Measurements from ENCODE around the gene COMP. TPM values are rescaled to one million over a fixed set of nuclear protein-coding genes. Genes with fewer than 3 reads are reported as not detected.

Gene COMP
- polyA plus RNA-seq, 1 experiment, result 9.2 TPM

DNA sequence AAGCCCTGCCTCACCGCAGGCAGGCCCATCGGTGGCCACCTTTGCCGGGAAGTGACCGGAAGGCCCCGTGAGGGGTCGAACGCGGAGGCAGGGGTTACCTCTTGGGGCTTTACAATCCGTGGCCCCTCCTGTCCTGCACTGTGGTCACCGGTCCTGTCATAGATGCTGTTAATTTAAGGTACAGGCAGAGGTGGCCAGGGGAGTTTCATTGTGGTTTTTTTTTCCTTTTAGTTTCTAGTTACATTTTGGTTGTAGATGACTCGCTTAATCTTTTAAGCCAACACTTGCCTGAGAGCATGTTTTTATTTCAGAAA, 13.1 kb downstream of the COMP start:
- Histone ChIP-seq H3K36me3 (ENCODE audit: control insufficient read depth, insufficient read depth, low read length) (no peaks in the 10 kb centered on the region; the same call in 1 of the 2 replicates), H3K4me3 (ENCODE audit: low read depth, low read length) (no peak overlapping the region), H3K27me3 (ENCODE audit: control insufficient read depth, insufficient read depth, low read length) (no peaks in the 10 kb centered on the region)
- DNase-seq (ENCODE audit: low read depth), result no peak
- ChIA-PET CTCF (interaction anchor here (2.5 kb wide), 1 partner anchor 184 kb away, joined by 8 read pairs; no protein-coding TSS in a partner anchor), POLR2A (no interaction called here)
- TF ChIP-seq, protein P1, sequence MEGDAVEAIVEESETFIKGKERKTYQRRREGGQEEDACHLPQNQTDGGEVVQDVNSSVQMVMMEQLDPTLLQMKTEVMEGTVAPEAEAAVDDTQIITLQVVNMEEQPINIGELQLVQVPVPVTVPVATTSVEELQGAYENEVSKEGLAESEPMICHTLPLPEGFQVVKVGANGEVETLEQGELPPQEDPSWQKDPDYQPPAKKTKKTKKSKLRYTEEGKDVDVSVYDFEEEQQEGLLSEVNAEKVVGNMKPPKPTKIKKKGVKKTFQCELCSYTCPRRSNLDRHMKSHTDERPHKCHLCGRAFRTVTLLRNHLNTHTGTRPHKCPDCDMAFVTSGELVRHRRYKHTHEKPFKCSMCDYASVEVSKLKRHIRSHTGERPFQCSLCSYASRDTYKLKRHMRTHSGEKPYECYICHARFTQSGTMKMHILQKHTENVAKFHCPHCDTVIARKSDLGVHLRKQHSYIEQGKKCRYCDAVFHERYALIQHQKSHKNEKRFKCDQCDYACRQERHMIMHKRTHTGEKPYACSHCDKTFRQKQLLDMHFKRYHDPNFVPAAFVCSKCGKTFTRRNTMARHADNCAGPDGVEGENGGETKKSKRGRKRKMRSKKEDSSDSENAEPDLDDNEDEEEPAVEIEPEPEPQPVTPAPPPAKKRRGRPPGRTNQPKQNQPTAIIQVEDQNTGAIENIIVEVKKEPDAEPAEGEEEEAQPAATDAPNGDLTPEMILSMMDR (IDR thresholded peaks at IDR 0.05; ENCODE audit: insufficient read depth, low read depth, low read length), result no peak

DNA sequence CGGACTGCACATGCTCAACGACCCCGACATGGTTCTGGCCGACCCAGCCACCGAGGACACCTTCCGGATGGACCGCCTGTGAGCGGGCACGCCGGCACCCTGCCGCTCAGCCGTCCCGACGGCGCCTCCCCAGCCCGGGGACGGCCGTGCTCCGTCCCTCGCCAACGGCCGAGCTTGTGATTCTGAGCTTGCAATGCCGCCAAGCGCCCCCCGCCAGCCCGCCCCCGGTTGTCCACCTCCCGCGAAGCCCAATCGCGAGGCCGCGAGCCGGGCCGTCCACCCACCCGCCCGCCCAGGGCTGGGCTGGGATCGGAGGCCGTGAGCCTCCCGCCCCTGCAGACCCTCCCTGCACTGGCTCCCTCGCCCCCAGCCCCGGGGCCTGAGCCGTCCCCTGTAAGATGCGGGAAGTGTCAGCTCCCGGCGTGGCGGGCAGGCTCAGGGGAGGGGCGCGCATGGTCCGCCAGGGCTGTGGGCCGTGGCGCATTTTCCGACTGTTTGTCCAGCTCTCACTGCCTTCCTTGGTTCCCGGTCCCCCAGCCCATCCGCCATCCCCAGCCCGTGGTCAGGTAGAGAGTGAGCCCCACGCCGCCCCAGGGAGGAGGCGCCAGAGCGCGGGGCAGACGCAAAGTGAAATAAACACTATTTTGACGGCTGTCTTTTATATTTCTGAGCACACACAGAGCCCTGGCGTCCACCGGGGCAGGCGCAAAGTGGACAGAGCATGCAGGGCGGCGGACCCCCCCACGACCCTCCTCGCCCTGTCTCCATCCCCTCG, 13.6 kb downstream of the COMP start:
- Histone ChIP-seq H3K27me3 (ENCODE audit: control insufficient read depth, insufficient read depth, low read length) (no peaks in the 10 kb centered on the region), H3K36me3 (ENCODE audit: control insufficient read depth, insufficient read depth, low read length) (no peaks in the 10 kb centered on the region; the same call in 1 of the 2 replicates), H3K4me3 (ENCODE audit: low read depth, low read length) (no peak overlapping the region)
- DNase-seq (ENCODE audit: low read depth), result no peak
- TF ChIP-seq, protein P1 (IDR thresholded peaks at IDR 0.05; ENCODE audit: insufficient read depth, low read depth, low read length), result no peak
- POLR2A ChIA-PET, result no interaction called here
- CTCF ChIA-PET, result interaction anchor here (2.5 kb wide), 1 partner anchor 184 kb away, joined by 8 read pairs; no protein-coding TSS in a partner anchor

DNA sequence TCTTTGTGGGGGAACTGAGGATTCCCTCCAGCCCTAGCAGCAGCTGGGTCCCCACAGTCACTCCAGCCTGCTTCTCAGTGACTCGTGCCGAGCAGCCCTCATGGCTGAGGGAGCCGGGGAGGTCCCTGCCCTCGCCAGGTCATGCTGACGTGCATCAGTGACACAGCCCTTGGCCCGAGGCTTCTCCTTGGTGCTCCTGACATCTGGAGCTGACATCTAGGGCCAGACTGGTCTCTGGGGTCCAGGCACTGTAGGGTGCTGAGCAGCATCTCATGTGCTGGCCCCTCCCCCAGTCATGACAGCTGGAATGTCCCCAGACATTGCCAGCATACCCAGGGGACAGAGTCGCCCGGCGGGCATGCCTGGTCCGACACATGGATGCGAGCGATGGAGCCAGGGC, 14.4 kb downstream of the COMP start:
- TF ChIP-seq, protein P1 (IDR thresholded peaks at IDR 0.05; ENCODE audit: insufficient read depth, low read depth, low read length), result no peak
- Histone ChIP-seq H3K27me3 (ENCODE audit: control insufficient read depth, insufficient read depth, low read length) (no peaks in the 10 kb centered on the region), H3K36me3 (ENCODE audit: control insufficient read depth, insufficient read depth, low read length) (no peaks in the 10 kb centered on the region; the same call in 1 of the 2 replicates), H3K4me3 (ENCODE audit: low read depth, low read length) (no peak overlapping the region)
- POLR2A ChIA-PET, result no interaction called here
- CTCF ChIA-PET, result interaction anchor here (2.5 kb wide), 1 partner anchor 183 kb away, joined by 8 read pairs; no protein-coding TSS in a partner anchor
- no peak for DNase-seq (ENCODE audit: low read depth)

DNA sequence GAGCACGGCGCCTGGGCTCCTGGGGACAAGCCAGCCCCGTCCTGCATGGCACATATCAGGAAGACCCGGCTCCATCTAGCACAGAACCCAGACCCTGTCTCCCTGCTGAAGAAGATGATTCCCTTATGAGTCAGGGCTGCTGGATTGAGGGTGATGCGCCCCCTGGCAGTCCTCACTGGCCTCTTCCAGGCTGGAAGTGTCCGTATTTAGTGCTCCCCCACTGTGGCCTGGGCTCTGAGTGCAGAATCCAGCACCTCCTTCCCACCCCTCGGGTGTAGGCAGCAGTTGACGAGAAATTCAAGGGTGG, 14.9 kb downstream of the COMP start:
- DNase-seq (ENCODE audit: low read depth), result no peak
- ChIA-PET POLR2A (no interaction called here), CTCF (interaction anchor here (1.2 to 2.5 kb wide), 2 partner anchors 12 to 182 kb away, joined by 3 to 8 read pairs; no protein-coding TSS in a partner anchor)
- TF ChIP-seq, protein P1 (IDR thresholded peaks at IDR 0.05; ENCODE audit: insufficient read depth, low read depth, low read length), result peak; percentile 69
- no peak overlapping the region for H3K4me3 ChIP-seq (ENCODE audit: low read depth, low read length)
- no peaks in the 10 kb centered on the region; the same call in 1 of the 2 replicates for H3K36me3 ChIP-seq (ENCODE audit: control insufficient read depth, insufficient read depth, low read length)
- H3K27me3 ChIP-seq (ENCODE audit: control insufficient read depth, insufficient read depth, low read length), result no peaks in the 10 kb centered on the region

DNA sequence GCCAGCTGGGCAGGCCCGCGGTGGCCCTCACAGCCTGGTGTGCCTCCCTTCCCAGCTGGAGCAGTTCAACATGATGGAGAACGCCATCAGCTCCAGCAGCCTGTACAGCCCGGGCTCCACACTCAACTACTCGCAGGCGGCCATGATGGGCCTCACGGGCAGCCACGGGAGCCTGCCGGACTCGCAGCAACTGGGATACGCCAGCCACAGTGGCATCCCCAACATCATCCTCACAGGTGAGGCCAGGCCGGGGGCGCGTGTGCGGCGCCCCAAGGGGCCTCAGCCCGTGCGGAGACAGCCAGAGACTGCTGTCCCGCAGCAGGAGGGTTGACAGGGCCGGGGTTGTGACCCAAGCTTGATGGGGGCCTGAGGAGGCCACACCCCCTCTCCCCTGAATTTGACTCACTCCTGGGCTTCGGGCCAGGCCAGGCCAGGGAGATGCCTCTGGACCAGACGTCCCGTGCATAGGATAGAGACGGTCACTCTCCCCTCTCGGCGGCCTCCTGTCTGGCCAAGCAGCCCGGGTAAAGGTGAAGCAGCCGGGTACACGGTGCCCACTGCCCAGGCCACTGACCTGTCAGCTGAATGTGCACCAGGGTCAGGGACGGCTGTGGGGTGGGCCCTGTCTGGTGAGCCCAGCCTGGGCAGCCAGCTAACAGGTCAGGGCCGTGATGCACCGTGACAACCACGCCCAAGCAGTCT, 15.4 kb downstream of the COMP start:
- H3K36me3 ChIP-seq (ENCODE audit: control insufficient read depth, insufficient read depth, low read length), result no peaks in the 10 kb centered on the region; the same call in 1 of the 2 replicates
- TF ChIP-seq, protein P1 (IDR thresholded peaks at IDR 0.05; ENCODE audit: insufficient read depth, low read depth, low read length), result no peak
- no peaks in the 10 kb centered on the region for H3K27me3 ChIP-seq (ENCODE audit: control insufficient read depth, insufficient read depth, low read length)
- DNase-seq (ENCODE audit: low read depth), result no peak
- CTCF ChIA-PET, result interaction anchor here (1.0 to 1.2 kb wide), 3 partner anchors 11 to 27 kb away, joined by 3 to 4 read pairs (median 3); no protein-coding TSS in a partner anchor
- POLR2A ChIA-PET, result no interaction called here
- H3K4me3 ChIP-seq (ENCODE audit: low read depth, low read length), result no peak overlapping the region
